Loucy (cell line): Measurements from ENCODE around the gene ANO9.

Source experiments
- H2AFZ ChIP-seq: fragments of 200-600 bp; sonication (generic); 2 replicates; pipeline ENCODE4 v1.6.0; 2016; ENCODE audit warnings: antibody characterized with exemption, mild to moderate bottlenecking, low read length, moderate library complexity
- H3F3A ChIP-seq: fragments of 200-600 bp; 2 replicates; pipeline ENCODE4 v1.6.0; 2016; ENCODE audit warnings: antibody characterized with exemption, low read depth, mild to moderate bottlenecking
- H3K27me3 ChIP-seq: fragments of 200-600 bp; sonication (generic); 2 replicates; pipeline ENCODE4 v1.6.1; 2014; ENCODE audit warnings: low read length, mild to moderate bottlenecking; ENCODE audit not compliant: insufficient read depth, poor library complexity, severe bottlenecking
- H3K36me3 ChIP-seq: fragments of 200-600 bp; sonication (generic); 2 replicates; pipeline ENCODE4 v1.6.1; 2016; ENCODE audit warnings: low read length; ENCODE audit not compliant: insufficient read depth
- H3K4me1 ChIP-seq: fragments of 200-600 bp; sonication (generic); 2 replicates; pipeline ENCODE4 v1.5.1; 2014; ENCODE audit warnings: low read length, mild to moderate bottlenecking; ENCODE audit not compliant: insufficient read depth, poor library complexity, severe bottlenecking
- H3K4me2 ChIP-seq: fragments of 200-600 bp; sonication (generic); 2 replicates; pipeline ENCODE4 v1.6.0; 2014; ENCODE audit warnings: antibody characterized with exemption, low read length, low read depth, mild to moderate bottlenecking; ENCODE audit not compliant: poor library complexity, severe bottlenecking
- H3K4me3 ChIP-seq: fragments of 200-600 bp; sonication (generic); 2 replicates; pipeline ENCODE4 v1.5.1; 2014; ENCODE audit warnings: low read length, mild to moderate bottlenecking, mixed read lengths; ENCODE audit not compliant: poor library complexity, severe bottlenecking
- H3K79me2 ChIP-seq: fragments of 200-600 bp; sonication (generic); 2 replicates; pipeline ENCODE4 v1.6.1; 2014; ENCODE audit warnings: low read length; ENCODE audit not compliant: insufficient read depth
- H3K9ac ChIP-seq: fragments of 200-600 bp; sonication (generic); 2 replicates; pipeline ENCODE4 v1.6.0; 2014; ENCODE audit warnings: mild to moderate bottlenecking, low read depth, low read length, moderate library complexity; ENCODE audit not compliant: poor library complexity, severe bottlenecking
- H3K9me2 ChIP-seq: fragments of 200-600 bp; sonication (generic); replicated peaks from 2 replicates; pipeline ENCODE4 v1.6.1; 2016; ENCODE audit warnings: low read depth, low read length, mixed read lengths
- H3K9me3 ChIP-seq: fragments of 200-600 bp; sonication (generic); 2 replicates; pipeline ENCODE4 v1.6.1; 2014; ENCODE audit warnings: mild to moderate bottlenecking, antibody characterized with exemption, low read length, low read depth; ENCODE audit not compliant: insufficient read depth
- H4K20me1 ChIP-seq: fragments of 200-600 bp; sonication (generic); 2 replicates; pipeline ENCODE4 v1.6.0; 2014; ENCODE audit warnings: antibody characterized with exemption, low read length, mild to moderate bottlenecking; ENCODE audit not compliant: insufficient read depth, poor library complexity, severe bottlenecking
- CTCF ChIP-seq: fragments of 200-600 bp; sonication (generic); conservative IDR thresholded peaks from 2 replicates; pipeline ENCODE4 v1.5.1; 2014; ENCODE audit warnings: mild to moderate bottlenecking, antibody characterized with exemption, low read length
- EZH2phosphoT487 ChIP-seq: fragments of 200-600 bp; IDR thresholded peaks from 2 replicates; pipeline ENCODE4 v1.6.1; 2018; ENCODE audit warnings: antibody characterized with exemption, mild to moderate bottlenecking, moderate library complexity, borderline replicate concordance

Gene ANO9

GRCh38 chr11:490186-490929 is 48.5 kb upstream of the ANO9 start:
- peaks cover 21% of the 10 kb centered on the region; the same call in 1 of the 2 replicates for H3K36me3 ChIP-seq
- H3K9me2 ChIP-seq, result no peaks in the 10 kb centered on the region
- H3K9me3 ChIP-seq, result no peaks in the 10 kb centered on the region
- H3K4me3 ChIP-seq, result no peak overlapping the region
- no peak overlapping the region for H2AFZ ChIP-seq
- no peaks in the 10 kb centered on the region for H3K79me2 ChIP-seq
- H3F3A ChIP-seq, result no peaks in the 10 kb centered on the region
- no peak overlapping the region for H3K4me2 ChIP-seq
- H3K4me1 ChIP-seq, result no peaks in the 10 kb centered on the region
- TF ChIP-seq CTCF (no peak), EZH2phosphoT487 (no peak)
- H3K9ac ChIP-seq, result no peak overlapping the region
- H3K27me3 ChIP-seq, result no peaks in the 10 kb centered on the region
- H4K20me1 ChIP-seq, result no peaks in the 10 kb centered on the region

GRCh38 chr11:489610-490185 is 47.9 kb upstream of the ANO9 start:
- Histone ChIP-seq H3K9me3 (no peaks in the 10 kb centered on the region), H3K4me3 (no peak overlapping the region), H3F3A (no peaks in the 10 kb centered on the region), H3K9me2 (no peaks in the 10 kb centered on the region), H3K9ac (no peak overlapping the region), H3K36me3 (peaks cover 20% of the 10 kb centered on the region; the same call in 1 of the 2 replicates), H2AFZ (no peak overlapping the region), H4K20me1 (no peaks in the 10 kb centered on the region), H3K4me1 (no peaks in the 10 kb centered on the region), H3K27me3 (no peaks in the 10 kb centered on the region), H3K4me2 (no peak overlapping the region), H3K79me2 (no peaks in the 10 kb centered on the region)
- TF ChIP-seq CTCF (no peak), EZH2phosphoT487 (no peak)

GRCh38 chr11:488992-489391 is 47.2 kb upstream of the ANO9 start:
- Histone ChIP-seq H3K4me2 (no peak overlapping the region), H4K20me1 (no peaks in the 10 kb centered on the region), H2AFZ (no peak overlapping the region), H3K27me3 (no peaks in the 10 kb centered on the region), H3K36me3 (peaks cover 17% of the 10 kb centered on the region; the same call in 1 of the 2 replicates), H3K9me2 (no peaks in the 10 kb centered on the region), H3F3A (no peaks in the 10 kb centered on the region), H3K4me3 (no peak overlapping the region), H3K79me2 (no peaks in the 10 kb centered on the region), H3K9ac (no peak overlapping the region), H3K9me3 (no peaks in the 10 kb centered on the region), H3K4me1 (no peaks in the 10 kb centered on the region)
- TF ChIP-seq EZH2phosphoT487 (no peak), CTCF (no peak)
